ENCODE data around the gene ZSWIM1. TPM values are rescaled to one million over a fixed set of nuclear protein-coding genes. Genes with fewer than 3 reads are reported as not detected.
"Not testable (repeated sequence)": the region's sequence is repeated elsewhere in the genome, so short reads cannot be mapped to it uniquely, and the experiment has no call there.

The ZSWIM1 gene
- total and polyA plus RNA-seq, 9 donors: 4.8 to 15.2 (median 11.5) TPM

- H3K4me1 ChIP-seq (ENCODE audit: insufficient read depth): peaks cover 1% of the 10 kb centered on the region
- intact Hi-C loops (cut with DNase I): no loop called here
- no peaks in the 10 kb centered on the region for H3K27me3 ChIP-seq
- no peak for TF ChIP-seq CTCF (IDR thresholded peaks at IDR 0.05)
- TF ChIP-seq POLR2A (IDR thresholded peaks at IDR 0.05): no peak
- no peak for TF ChIP-seq EP300 (IDR thresholded peaks at IDR 0.05)
- no peak overlapping the region for H3K4me3 ChIP-seq
- no peaks in the 10 kb centered on the region for H3K9me3 ChIP-seq
- peak overlapping the region in 1 of 2 donors; percentile 69 for H3K27ac ChIP-seq
- no peaks in the 10 kb centered on the region for H3K36me3 ChIP-seq
- no peak for DNase-seq
These were observed 13.2 kb upstream of the ZSWIM1 start for GRCh38 chr20:45867819-45868176.

GRCh38 chr20:45872626-45873025, 8.4 kb upstream of the ZSWIM1 start:
- Histone ChIP-seq H3K9me3 (no peaks in the 10 kb centered on the region), H3K4me3 (no peak overlapping the region), H3K27me3 (no peaks in the 10 kb centered on the region), H3K27ac (no peak overlapping the region), H3K36me3 (no peaks in the 10 kb centered on the region), H3K4me1 (ENCODE audit: insufficient read depth) (peaks cover 1% of the 10 kb centered on the region)
- TF ChIP-seq CTCF (IDR thresholded peaks at IDR 0.05): no peak
- TF ChIP-seq POLR2A (IDR thresholded peaks at IDR 0.05): no peak
- no peak for TF ChIP-seq EP300 (IDR thresholded peaks at IDR 0.05)
- no peak for DNase-seq
- WGBS, 3 donors: 88 to 93% (median 92%) methylated on average over 4 of the region's 4 CpGs
- intact Hi-C loops (cut with DNase I): no loop called here

- no peak for DNase-seq
- intact Hi-C loops (cut with DNase I): no loop called here
- H3K4me1 ChIP-seq (ENCODE audit: insufficient read depth): no peaks in the 10 kb centered on the region
- no peak overlapping the region for H3K27ac ChIP-seq
- no peaks in the 10 kb centered on the region for H3K9me3 ChIP-seq
- H3K4me3 ChIP-seq: no peak overlapping the region
- H3K27me3 ChIP-seq: no peaks in the 10 kb centered on the region
- no peak for TF ChIP-seq EP300 (IDR thresholded peaks at IDR 0.05)
- no peak for TF ChIP-seq POLR2A (IDR thresholded peaks at IDR 0.05)
- WGBS, 3 donors: 29 to 52% (median 51%) methylated on average over 1 of the region's 1 CpG
- H3K36me3 ChIP-seq: no peaks in the 10 kb centered on the region
These were observed 7.5 kb upstream of the ZSWIM1 start for GRCh38 chr20:45873409-45874103.

GRCh38 chr20:45874104-45874481, 6.9 kb upstream of the ZSWIM1 start:
- 92 to 94% (median 93%) methylated on average over 10 of the region's 10 CpGs for WGBS, 3 donors
- intact Hi-C loops (cut with DNase I); H3K4me1 ChIP-seq (ENCODE audit: insufficient read depth); H3K27me3 ChIP-seq; H3K27ac ChIP-seq; H3K36me3 ChIP-seq; H3K9me3 ChIP-seq; H3K4me3 ChIP-seq: not testable (repeated sequence)
- DNase-seq: peak in 1 of 5 donors; percentile 9

- Histone ChIP-seq H3K27ac (no peak overlapping the region), H3K4me3 (no peak overlapping the region), H3K4me1 (ENCODE audit: insufficient read depth) (no peaks in the 10 kb centered on the region), H3K27me3 (no peaks in the 10 kb centered on the region), H3K9me3 (no peaks in the 10 kb centered on the region), H3K36me3 (no peaks in the 10 kb centered on the region)
- intact Hi-C loops (cut with DNase I): no loop called here
- whole genome bisulfite sequencing, 3 donors: 75 to 83% (median 83%) methylated on average over 4 of the region's 4 CpGs
- no peak for TF ChIP-seq POLR2A (IDR thresholded peaks at IDR 0.05)
- no peak for TF ChIP-seq EP300 (IDR thresholded peaks at IDR 0.05)
- TF ChIP-seq CTCF (IDR thresholded peaks at IDR 0.05): no peak
- DNase-seq: peak in 1 of 5 donors; percentile 1
These were observed 6.5 kb upstream of the ZSWIM1 start for GRCh38 chr20:45874576-45874975.
